HG03103 (cell line): ENCODE measurements around the gene PPFIA3.
"Not testable (repeated sequence)": the region's sequence is repeated elsewhere in the genome, so short reads cannot be mapped to it uniquely, and the experiment has no call there.

Experiments
- ATAC-seq: cut with Tn5 transposase; IDR thresholded peaks from one replicate; pipeline ENCODE4 v1.9.1; 2021; ENCODE audit warnings: low read depth; ENCODE audit not compliant: unreplicated experiment

PPFIA3 gene

DNA sequence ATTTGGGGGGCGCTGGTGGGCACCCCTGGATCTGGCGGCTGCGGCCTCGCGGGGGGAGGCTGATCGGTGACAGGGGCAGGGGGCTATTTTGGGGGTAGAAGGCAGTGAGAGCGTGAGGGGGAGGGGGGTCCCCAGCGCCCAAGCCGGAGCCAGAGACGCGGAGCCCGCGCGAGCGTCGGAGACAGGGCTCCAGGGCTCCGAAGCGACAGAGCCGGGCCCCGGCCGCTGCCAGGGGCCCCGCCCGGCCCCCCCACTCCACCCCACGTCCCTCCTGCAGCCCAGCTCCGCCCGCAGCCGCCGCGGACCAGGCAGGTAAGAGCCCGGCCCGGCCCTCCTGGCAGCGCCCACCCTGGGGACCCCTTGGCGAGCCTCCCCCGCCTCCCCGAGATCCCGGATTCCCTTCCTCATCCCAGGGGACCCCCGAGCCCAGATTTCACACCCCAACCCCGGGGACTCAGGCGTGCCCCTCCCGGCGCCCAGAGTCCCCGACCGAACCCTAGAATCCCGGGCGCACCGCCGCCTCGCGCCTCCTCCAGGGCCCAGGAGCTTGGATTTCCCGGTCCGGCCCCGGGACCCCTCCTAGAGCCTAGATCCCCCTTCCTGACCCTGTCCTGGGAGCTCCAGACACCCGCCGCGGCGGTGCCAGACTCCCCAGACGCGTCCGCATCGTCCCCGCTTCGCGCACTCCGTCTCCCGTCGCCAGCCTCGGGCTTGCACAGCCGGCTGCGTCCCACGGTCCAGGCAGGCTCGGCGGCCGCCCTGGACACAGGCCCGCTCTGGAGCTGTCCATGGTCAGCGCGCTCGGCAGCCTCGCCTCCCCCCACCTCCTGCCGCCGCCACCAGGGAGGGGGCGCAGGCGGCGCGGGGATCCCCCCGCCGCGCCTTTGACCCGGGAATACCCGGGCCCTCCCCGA, at the start of gene PPFIA3:
Gene PPFIA3 (plus strand): TSS at position 134 of the 914 bp plus-strand sequence. CDS start 8,330 bp downstream, outside the sequence.
- no peak for ATAC-seq

DNA sequence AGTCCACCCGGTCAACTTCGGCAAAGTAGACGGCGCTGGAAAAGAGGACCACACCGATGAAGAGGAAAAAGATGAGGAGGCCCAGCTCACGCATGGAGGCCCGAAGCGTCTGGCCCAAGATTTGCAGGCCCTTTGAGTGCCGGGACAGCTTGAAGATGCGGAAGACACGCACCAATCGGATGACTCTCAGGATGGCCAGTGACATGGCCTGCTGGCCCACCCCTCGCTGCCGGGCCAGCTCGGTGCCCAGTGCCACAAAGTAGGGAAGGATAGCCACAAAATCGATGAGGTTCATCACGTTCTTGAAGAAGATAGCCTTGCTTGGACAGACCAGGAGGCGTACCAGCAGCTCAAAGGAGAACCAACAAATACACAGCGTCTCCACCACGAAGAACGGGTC, 48.9 kb upstream of the PPFIA3 start:
- ATAC-seq: no peak

DNA sequence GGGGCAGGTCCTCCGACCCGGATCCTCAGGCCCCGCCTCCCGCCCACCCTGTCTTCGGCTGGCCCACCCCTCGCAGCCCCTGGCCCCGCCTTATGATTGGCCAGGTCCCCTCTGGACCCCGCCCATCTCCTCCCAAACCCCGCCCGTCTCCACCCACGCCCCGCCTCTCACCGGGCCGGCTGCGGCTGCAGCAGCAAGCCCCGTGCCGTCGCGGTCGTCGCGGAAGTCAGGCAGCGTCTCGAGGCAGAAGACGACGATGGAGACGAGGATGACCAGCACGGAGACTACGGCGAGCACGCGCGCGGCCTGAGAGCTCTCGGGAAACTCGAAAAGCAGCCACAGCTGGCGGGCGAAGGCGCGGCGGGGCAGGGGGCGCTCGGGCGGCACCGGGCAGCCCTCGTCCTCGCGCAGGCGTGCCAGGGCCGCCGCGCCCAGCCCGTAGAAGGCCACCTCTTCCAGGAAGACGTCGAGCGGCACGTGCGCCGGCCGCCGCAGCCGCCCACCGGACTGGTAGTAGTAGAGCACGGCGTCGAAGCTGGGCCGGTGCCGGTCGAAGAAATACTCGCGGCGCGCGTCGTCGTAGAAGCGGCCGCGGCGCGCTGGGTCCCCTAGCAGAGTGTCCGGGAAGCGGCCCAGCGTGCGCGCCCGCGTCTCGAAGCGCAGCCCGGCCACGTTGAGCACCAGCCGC, 47.3 kb upstream of the PPFIA3 start:
- no peak for ATAC-seq

DNA sequence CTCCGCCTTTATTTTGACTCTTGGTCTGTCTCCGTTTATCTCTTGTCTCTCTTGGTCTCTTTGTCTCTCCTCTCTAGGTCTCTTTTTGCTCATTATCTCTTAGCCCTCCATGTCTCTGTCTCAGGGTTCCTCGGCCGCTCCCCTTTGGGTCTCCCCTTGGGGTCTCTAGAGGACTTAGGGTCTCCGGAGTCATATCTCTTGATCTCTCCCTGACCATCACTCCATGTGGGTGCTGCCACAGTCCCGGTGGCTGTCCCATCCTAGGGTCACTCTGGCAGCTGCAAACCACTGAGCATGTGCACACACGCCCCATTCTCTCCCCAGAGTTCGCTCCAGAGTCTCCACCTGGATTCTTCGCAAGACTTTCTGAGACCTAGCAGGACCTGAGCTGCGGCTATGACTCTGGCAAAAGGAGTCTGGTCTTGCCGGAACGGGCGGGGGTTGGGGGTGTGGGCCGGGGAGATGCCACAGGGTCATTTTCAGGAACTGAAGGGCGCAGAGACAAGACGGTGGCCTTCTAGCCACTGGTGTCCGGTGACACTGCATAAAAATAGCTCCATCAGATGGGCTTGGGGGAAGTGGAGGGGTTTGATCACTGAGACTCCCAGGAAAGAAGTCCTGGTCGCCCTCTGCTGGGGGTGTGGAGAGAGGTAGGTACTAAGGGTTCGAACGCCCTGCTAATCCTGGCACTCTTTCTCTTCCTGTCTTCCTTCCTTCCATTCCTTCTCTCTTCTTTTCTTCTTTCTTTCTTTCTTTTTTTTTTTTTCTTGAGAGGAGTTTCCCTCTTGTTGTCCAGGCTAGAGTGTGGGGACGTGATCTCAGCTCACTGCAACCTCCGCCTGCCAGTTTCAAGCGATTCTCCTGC, 45.6 kb upstream of the PPFIA3 start:
- no peak for ATAC-seq

DNA sequence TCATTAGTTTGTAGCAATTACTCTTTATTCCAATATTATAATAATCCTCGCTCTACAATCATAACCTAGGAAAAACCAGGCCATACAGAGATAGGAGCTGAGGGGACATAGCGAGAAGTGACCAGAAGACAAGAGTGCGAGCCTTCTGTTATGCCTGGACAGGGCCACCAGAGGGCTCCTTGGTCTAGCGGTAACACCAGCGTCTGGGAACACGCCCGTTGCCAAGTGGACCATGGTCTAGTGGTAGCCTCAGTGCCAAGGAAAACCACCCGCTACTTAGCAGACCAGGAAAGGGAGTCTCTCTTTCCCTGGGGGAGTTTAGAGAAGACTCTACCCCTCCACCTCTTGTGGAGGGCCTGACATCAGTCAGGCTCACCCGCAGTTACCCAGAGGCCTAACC, 44.5 kb upstream of the PPFIA3 start:
- ATAC-seq: not testable (repeated sequence)

DNA sequence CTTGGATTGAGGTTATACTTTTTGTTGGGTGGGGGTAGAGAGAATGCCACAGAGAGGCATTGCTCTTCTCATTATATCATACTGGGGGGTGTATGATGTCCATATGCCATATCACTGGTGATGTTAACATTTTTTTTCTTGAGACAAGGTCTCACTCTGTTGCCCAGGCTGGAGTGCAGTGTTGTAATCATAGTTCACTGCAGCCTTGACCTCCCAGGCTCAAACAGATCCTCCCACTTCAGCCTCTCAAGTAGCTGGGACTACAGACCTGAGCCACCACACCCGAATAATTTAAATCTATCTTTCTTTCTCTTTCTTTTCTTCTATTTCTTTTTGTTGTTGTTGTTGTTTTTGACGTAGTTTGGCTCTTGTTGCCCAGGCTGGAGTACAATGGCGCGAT, 39.0 kb upstream of the PPFIA3 start:
- no peak for ATAC-seq

DNA sequence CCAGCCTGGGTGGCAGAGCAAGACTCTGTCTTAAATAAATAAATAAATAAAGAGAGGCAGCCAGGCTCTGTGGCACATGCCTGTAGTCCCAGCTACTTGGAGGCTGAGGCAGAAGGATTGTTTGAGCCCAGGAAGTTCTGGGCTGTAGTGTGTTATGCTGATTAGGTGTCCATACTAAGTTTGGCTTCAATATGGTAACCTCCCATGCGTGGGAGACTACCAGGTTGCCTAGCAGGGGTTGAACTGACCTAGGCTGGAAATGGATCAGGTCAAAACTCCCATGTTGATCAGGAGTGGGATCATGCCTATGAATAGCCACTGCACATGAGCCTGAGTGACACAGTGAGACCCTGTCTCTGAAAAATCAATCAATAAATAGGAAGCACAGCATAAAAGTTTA, 38.1 kb upstream of the PPFIA3 start:
- no peak for ATAC-seq

GRCh38 chr19:49084206-49085019, 34.9 kb upstream of the PPFIA3 start:
- no peak for ATAC-seq

GRCh38 chr19:49085020-49085867, 34.1 kb upstream of the PPFIA3 start, which contains the start of gene SNRNP70:
Gene SNRNP70 (plus strand): TSS chr19:49085451. CDS start chr19:49086415, 964 bp downstream.
- ATAC-seq: peak; percentile 84

GRCh38 chr19:49085868-49086232, 33.5 kb upstream of the PPFIA3 start:
- ATAC-seq: no peak

GRCh38 chr19:49086296-49086695, 33.0 kb upstream of the PPFIA3 start:
- ATAC-seq: no peak

- no peak for ATAC-seq
Measured at GRCh38 chr19:49091391-49092038, 27.8 kb upstream of the PPFIA3 start.

DNA sequence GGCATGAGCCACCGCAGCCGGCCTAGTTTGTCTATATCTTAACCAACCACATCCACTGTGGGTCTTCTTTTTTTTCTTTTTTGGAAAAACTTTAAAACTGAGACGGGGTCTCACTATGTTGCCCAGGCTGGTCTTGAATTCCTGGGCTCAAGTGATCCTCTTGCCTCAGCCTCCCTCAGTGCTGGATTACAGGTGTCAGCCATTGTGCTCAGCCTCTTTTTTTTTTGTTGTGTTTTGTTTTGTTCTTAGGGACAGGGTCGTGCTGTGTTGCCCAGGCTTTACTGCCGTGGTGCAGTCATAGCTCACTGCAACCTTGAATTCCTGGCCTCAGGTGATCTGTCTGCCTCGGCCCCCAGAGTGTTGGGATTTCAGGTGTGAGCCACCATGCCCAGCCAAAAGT, 26.7 kb upstream of the PPFIA3 start:
- ATAC-seq: no peak

- ATAC-seq: no peak
Measured at GRCh38 chr19:49094505-49095482, 24.6 kb upstream of the PPFIA3 start.

GRCh38 chr19:49097453-49098288, 21.7 kb upstream of the PPFIA3 start:
- no peak for ATAC-seq

DNA sequence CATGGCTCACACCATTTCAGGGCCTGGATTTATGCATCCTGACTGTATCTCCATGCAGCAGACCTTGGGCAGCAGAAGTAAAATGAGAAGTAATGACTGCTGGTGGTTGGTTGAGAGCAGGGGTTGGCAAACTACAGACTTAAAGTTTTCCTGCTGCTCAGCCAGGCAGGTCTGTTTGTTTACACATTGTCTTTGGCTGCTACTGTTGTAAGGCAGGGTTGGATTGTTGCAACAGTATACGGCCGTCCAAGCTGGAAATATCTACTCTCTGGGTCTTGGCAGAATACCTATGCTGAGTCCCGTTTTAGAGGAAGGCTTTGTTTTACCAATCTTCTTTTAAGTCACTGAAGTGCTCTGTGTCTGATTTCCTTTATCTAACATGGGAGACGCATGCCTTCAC, 20.5 kb upstream of the PPFIA3 start:
- ATAC-seq: no peak

DNA sequence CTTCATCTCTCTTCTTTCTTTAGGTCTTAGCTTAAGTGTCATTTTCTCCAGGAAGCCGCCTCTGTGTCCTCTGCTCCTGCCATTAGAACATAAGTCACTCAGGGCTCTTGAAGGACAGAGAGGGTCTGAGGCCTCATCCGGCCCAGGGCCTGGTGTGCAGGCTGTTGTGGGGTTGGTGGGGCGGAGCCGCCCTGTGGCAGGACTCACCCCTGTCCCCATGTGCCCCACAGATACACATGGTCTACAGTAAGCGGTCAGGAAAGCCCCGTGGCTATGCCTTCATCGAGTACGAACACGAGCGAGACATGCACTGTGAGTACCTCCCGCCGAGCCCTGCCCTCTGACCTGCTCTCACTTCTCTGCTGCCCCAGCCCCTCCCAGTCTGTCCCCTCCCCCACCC, 18.2 kb upstream of the PPFIA3 start:
- no peak for ATAC-seq
